ENCODE results near the gene ITSN1.

GRCh38 chr21:33658919-33659567 is 16.7 kb downstream of the ITSN1 start:
- TF ChIP-seq CTCF (IDR thresholded peaks at IDR 0.05; ENCODE audit: low read depth, low read length, poor library complexity, severe bottlenecking) (no peak), EZH2phosphoT487 (IDR thresholded peaks at IDR 0.05; ENCODE audit: borderline replicate concordance, low read length) (no peak)

Data from DOHH2 (cell line).